Amniotic epithelial cell (primary cell): Measurements from ENCODE around the gene TRPT1.

Experiments used
- DNase-seq: peaks from one replicate; pipeline ENCODE4 v3.0.0-alpha.2; 2010; ENCODE audit warnings: low read depth

The TRPT1 gene, protein sequence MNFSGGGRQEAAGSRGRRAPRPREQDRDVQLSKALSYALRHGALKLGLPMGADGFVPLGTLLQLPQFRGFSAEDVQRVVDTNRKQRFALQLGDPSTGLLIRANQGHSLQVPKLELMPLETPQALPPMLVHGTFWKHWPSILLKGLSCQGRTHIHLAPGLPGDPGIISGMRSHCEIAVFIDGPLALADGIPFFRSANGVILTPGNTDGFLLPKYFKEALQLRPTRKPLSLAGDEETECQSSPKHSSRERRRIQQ

GRCh38 chr11:64225608-64226506 lies at the start of gene TRPT1, which contains the start of gene NUDT22:
TRPT1 (minus strand) TSS chr11:64226186; CDS start chr11:64225860, 326 bp downstream.
NUDT22 (plus strand) TSS chr11:64226274; CDS start chr11:64226653, 379 bp downstream.
- peak; percentile 58 for DNase-seq

DNA sequence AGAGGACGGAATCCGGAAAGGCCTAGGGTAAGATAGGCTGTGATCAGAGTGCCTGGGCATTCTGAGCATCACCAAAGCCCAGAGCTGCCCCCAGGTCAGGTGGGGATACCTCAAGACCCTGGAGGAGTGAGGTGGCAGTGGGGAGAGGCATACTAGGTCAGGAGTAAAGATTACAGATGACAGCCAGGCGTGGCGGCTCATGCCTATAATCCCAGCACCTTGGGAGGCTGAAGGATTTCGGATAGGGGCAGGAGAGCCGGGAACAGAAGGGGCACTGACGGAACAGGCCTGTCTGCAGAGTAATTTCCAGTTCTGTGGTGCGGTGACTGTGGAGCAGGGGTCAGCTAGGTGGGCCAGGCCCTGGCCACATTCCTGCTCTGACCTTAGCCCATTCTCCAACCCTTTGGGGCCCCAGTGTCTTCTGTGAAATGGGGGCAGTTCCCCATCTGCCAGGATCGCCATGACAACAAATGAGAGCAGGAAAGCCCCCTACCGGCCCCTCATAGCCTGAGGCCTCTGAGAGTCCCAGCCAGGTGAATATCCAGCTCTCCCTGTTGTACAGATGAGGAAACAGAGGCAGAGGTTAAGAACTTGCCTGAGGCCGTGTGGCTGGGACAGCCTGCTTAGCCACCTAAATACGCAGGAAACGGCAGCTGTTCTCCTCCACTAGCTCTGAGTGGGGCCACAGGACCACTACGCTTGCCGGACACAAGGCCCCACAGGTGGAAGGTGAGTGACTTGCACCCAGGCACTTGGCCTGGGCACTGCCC lies 49.2 kb upstream of the TRPT1 start:
- DNase-seq = no peak

DNA sequence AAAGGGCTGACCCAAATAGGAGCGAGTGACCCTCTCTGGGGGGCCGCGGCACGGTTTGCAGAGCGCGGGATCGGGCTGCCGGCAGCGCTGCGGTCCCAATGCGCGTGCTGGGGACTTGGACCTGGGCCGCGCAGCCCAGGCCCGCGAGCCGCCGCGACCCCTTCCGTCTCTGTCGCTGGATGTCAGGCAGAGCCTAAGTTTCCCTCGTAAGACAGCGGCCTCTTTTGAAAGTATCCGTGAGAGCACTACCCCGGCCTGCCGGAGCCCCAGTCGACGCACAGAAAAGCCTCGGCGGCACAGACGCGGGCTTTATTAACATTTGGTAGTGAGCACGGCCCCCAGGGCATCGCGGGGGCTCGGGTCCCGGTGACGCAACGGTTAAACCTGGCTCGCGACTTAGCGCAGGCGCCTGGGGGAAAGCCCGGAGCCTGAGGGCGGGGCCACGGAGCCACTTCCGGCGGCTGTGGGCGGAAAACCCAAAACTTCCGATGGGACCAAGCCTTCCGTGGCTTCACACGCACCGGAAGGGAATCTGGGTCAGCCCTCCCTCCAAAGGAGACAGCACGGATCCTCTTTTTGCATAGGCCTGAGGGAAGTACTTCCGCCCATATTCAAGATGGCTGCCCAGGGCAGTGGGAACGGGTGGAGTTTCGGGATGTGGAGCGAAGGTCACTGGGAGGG lies 43.7 kb upstream of the TRPT1 start:
- DNase-seq = peak; percentile 100

GRCh38 chr11:64268893-64269539 lies 43.0 kb upstream of the TRPT1 start:
- peak; percentile 54 for DNase-seq

GRCh38 chr11:64268025-64268892 lies 42.3 kb upstream of the TRPT1 start:
- peak; percentile 90 for DNase-seq

GRCh38 chr11:64267207-64267945 lies 41.4 kb upstream of the TRPT1 start:
- DNase-seq = no peak

DNA sequence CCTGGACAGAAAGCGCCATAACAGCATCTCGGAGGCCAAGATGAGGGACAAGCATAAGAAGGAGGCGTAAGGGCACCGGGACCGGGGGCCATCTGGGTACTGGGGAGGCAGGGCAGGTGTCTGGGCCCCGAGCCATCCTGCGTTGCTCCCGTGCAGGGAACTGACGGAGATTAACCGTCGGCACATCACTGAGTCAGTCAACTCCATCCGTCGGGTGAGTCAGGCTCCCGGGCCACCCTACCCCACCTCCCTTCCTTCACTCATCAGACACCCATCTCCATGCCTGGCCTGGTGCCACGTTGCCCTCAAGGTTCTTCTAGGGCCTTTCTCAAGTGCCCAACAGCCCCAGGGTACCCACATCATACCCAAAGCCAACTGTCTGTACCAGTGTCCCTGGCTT lies 40.4 kb upstream of the TRPT1 start:
- DNase-seq = peak; percentile 48

- DNase-seq = no peak
Observed at GRCh38 chr11:64265176-64266160, 39.5 kb upstream of the TRPT1 start.

- DNase-seq = peak; percentile 70
Observed at GRCh38 chr11:64264371-64264852, 38.4 kb upstream of the TRPT1 start.

- no peak for DNase-seq
Observed at GRCh38 chr11:64263947-64264317, 37.9 kb upstream of the TRPT1 start.

- DNase-seq = peak; percentile 81
Observed at GRCh38 chr11:64263021-64263946, 37.3 kb upstream of the TRPT1 start.

DNA sequence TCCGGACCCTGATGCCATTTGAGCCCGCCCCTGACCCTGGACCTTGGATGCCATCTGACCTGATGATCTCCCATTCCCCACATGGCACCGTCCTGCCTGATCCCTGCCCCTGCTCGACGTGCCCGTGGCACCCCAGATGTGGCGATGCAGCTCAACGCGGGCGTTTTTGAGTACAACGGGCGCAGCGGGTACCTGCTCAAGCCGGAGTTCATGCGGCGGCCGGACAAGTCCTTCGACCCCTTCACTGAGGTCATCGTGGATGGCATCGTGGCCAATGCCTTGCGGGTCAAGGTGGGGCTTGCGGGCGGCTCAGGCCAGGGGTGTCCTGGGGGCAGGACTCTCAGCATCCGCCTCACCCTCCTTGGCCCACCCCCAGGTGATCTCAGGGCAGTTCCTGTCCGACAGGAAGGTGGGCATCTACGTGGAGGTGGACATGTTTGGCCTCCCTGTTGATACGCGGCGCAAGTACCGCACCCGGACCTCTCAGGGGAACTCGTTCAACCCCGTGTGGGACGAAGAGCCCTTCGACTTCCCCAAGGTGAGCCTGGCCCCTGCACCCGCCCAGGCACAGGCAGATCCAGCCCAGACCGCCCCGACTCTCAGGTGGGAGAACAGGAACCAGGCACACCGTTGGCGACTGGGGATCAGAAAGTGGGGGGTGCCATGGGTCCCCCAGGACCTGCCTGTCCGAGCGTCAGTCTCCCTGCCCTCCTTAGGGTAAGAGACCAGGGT lies 36.5 kb upstream of the TRPT1 start:
- no peak for DNase-seq

DNA sequence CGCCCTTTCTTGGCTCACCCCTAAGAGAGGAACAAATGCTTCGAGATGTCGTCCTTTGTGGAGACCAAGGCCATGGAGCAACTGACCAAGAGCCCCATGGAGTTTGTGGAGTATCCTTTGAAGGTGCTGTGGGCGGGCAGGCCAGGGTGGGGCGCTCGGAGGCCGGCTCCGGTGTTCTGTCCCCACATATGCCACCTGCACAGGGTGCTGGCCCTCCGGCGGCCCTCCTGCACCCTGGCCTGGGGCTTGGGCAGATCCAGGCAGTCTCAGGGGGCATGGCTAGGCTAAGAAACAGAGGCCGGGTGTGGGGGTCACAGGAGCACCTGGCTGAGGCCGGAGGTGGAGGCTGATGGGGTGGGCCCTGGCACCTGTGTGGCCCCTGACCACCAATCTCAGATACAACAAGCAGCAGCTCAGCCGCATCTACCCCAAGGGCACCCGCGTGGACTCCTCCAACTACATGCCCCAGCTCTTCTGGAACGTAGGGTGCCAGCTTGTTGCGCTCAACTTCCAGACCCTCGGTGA lies 35.6 kb upstream of the TRPT1 start:
- no peak for DNase-seq

DNA sequence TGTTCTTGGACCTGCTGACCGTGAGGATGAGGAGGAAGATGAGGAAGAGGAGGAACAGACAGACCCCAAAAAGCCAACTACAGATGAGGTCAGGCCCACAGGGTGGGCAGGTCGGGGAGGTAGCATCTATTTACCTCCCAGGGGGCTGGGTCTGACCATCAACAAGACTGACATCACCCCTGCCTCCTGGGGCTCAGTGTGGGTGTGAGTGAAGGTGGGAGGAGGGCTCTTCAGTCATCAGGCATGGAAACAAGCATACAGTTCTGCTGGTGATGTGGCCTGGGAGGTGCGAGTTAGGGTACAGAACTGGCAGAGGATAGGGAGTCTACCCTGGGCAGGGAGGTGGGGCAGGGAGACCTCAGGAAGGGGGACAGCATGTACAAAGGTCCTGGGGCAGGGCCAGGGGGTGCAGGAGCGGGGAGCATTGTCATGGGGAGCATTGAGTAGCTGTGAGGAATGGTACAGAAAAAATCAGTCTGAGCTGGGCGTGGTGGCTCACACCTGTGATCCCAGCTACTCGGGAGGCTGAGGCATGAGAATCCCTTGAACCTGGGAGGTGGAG lies 34.2 kb upstream of the TRPT1 start:
- DNase-seq = no peak

GRCh38 chr11:64259533-64260067 lies 33.6 kb upstream of the TRPT1 start:
- DNase-seq = no peak
